PC-9 (cell line): Measurements from ENCODE around the gene COASY.

Experiments used
- CTCF ChIP-seq: fragments of 200-600 bp; sonication (generic); conservative IDR thresholded peaks from 2 replicates; pipeline ENCODE4 v1.6.1; 2017; ENCODE audit warnings: mixed run types, antibody characterized with exemption, mild to moderate bottlenecking, moderate library complexity
- EZH2 ChIP-seq: fragments of 200-600 bp; sonication (generic); IDR thresholded peaks from 2 replicates; pipeline ENCODE4 v1.8.0; 2017; ENCODE audit warnings: antibody characterized with exemption, low read depth

GRCh38 chr17:42581744-42582270, 19.9 kb downstream of the COASY start:
- TF ChIP-seq CTCF, result no peak
- no peak for TF ChIP-seq EZH2
